ENCODE measurements around the gene SHOC2.

Gene SHOC2

DNA sequence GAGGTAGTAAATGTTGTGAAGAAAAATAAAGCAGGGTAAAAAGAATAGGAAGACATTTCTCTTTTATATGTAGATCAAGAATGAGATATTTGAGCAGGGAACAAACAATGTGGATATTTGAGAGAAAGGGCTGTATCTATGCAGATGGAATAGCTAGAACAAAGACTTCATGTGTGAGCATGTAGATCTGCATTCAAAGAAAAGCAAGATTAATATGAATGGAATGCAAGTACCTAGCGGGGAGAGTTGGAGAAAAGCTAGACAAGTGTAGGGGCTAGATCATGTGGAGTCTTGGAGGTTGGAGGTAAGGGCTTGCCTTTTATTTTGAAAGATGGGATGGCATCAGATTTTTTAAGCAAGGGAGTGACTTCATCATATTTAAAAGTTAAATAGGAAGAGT lies 27.1 kb downstream of the SHOC2 start:
- FAIRE-seq = no peak
- no peak for DNase-seq (ENCODE audit: low spot score)

DNA sequence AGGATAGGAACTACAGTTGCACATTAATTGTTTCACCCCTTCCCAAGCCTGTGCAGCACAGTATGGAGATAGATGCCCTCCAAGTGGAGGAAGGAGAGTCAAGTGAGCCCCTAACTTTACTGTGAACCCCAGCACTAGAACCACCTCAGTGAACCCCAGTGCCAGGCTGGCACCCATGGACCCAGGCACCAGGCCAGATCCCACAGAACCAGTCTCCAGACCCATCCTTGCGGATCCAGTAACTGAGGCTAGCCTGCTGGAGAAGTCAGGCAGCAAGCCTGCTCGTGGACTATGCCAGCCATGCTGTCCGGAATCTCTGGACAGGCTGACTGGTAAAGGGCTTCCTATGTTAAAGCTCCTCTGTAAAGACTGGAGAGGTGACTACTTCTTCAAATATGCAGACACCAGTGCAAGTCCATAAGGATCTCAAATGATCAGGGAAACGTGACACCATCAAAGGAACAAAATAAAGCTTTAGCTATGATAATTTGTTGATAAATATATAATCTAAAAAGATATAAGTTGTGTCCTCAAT lies 27.7 kb downstream of the SHOC2 start:
- peak; percentile 48 for FAIRE-seq
- DNase-seq (ENCODE audit: low spot score) = no peak

GRCh38 chr10:110951381-110951780 lies 32.0 kb downstream of the SHOC2 start:
- FAIRE-seq (no peak), DNase-seq (ENCODE audit: low spot score) (no peak)

- FAIRE-seq (no peak), DNase-seq (ENCODE audit: low spot score) (no peak)
Measured at GRCh38 chr10:110957606-110958005, 38.2 kb downstream of the SHOC2 start.

GRCh38 chr10:110959379-110960332 lies 40.3 kb downstream of the SHOC2 start:
- FAIRE-seq (no peak), DNase-seq (ENCODE audit: low spot score) (no peak)

DNA sequence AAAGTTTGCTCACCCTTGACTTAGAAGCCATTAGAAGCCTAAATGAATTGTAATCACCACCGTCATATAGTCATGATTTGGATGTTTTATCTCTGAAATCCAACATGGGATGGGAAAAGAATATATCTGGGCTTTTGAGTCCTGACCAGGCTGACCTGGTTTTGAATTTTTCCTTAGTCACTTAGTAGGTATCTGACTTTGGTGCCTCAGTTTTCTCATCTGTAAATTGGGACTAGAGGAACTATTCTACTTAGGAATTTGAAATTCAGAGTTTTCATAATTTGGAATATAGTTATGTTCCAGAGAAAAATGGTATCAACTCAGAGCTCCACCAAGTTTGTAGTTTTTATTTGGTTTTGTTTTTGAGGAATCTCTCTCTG lies 40.9 kb downstream of the SHOC2 start:
- FAIRE-seq = no peak
- no peak for DNase-seq (ENCODE audit: low spot score)

GRCh38 chr10:110962443-110962842 lies 43.0 kb downstream of the SHOC2 start:
- no peak for FAIRE-seq

DNA sequence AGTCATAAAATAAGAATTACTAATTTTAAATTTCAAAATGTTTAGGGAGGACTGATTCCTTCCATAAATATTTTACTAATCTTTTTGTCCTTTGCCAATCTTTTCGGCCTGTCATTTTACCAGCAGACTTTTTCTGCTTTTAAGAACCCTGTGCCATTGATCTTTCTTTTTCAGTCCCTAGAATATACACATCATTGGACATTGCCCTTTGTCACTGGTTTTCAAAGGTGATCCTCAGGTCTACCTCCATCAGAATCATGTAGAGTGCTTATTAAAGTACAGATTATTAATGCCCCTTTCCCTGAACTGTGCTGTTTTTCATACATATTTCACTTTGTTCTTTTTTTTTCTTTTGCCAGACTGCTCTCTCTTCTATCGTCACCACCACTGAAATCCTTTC lies 43.8 kb downstream of the SHOC2 start:
- FAIRE-seq = no peak
- no peak for DNase-seq (ENCODE audit: low spot score)

More at GRCh38 chr10:110962443-110962842, 43.0 kb downstream of the SHOC2 start:
- no peak for DNase-seq (ENCODE audit: low spot score)

GRCh38 chr10:110964681-110965080 lies 45.3 kb downstream of the SHOC2 start:
- DNase-seq (ENCODE audit: low spot score) (no peak), FAIRE-seq (no peak)

DNA sequence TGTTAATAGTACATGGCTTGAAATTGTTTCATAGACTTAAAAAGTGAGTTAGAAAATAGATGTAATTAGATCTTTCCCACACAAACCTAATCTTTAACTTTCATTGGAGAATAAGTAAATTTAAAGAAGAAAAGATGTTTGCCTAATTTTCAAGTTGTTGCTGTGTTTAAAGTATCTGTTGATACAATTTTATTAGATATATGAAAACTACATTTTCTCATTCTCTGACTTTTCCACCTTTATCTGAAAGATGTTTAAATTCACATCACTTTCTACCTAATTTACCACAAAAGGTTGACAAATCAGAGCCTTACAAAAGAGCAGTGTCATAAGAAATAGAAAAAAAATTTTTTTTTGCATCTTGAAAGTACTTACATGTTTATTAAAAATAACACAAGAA lies 45.8 kb downstream of the SHOC2 start:
- FAIRE-seq = no peak
- no peak for DNase-seq (ENCODE audit: low spot score)

- FAIRE-seq = no peak
Measured at GRCh38 chr10:110966146-110966545, 46.7 kb downstream of the SHOC2 start.

DNA sequence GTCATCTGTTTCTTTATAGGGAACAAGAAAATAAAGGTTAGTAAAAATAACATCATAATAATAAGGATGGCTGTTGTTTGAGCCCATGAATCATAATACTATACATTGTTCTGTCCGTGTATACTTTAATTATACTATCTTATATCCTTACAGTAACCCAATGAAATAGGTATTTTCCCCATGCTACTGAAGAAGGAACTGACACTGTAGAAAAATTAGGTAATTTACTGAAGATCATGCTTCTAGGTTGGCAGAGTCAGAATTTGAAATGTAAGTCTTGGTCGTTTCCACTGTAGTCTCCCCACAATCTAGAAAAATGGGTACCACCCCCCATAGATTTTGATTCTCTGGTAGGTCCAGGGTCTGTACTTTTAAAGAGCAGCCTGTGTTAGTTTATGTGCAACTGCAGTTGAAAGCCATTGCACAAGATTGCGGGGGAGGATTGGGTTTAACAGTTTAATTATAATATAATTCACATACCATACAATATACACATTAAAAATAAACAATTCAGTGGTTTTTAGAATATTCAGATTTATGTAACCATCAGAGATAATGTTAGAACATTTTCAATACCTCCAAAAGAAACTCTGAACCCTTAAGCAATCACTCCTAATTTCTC lies 47.7 kb downstream of the SHOC2 start:
- no peak for DNase-seq (ENCODE audit: low spot score)
- no peak for FAIRE-seq

More at GRCh38 chr10:110966146-110966545, 46.7 kb downstream of the SHOC2 start:
- no peak for DNase-seq (ENCODE audit: low spot score)

- FAIRE-seq = no peak
- no peak for DNase-seq (ENCODE audit: low spot score)
Measured at GRCh38 chr10:110967645-110968044, 48.2 kb downstream of the SHOC2 start.

DNA sequence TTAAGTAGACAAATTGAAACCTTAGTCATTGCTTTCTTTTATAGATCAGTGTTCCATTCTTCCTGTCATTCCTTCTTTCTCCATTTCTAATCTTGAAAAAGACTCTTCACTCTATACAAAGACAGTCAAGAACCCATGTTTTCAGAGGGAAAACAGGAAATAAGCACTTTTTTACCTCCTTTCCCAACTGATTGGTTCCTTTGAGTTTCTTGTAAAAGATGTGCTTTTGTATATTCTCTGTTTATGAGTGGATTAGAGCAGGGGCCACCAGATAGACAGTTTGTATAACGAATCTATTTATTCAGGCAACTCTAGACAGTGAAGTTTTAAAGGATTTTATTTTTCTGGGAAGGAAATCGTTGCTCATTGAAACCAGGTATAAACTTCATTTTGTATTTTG lies 49.8 kb downstream of the SHOC2 start:
- FAIRE-seq (no peak), DNase-seq (ENCODE audit: low spot score) (no peak)

DNA sequence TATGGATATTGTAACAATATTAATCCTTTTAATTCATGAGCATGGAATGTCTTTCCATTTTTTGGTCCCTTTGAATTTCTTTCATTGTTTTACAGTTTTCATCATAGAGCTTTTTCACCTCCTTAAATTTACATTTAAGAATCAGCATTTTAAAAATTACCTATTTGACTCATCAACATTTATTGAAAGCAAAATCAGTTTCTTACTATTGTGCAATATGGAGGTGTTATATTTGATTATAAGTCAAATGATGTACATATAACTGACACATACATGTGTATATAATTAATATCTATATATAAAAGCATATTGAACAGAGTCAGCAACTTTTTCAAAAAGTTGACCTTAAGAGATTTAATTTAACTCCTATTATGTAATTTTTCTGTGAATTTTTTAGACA lies 52.2 kb downstream of the SHOC2 start:
- FAIRE-seq = no peak
- no peak for DNase-seq (ENCODE audit: low spot score)

GRCh38 chr10:110972231-110973134 lies 53.1 kb downstream of the SHOC2 start:
- FAIRE-seq (no peak), DNase-seq (ENCODE audit: low spot score) (no peak)

GRCh38 chr10:110973400-110973799 lies 54.0 kb downstream of the SHOC2 start:
- DNase-seq (ENCODE audit: low spot score) (no peak), FAIRE-seq (no peak)

DNA sequence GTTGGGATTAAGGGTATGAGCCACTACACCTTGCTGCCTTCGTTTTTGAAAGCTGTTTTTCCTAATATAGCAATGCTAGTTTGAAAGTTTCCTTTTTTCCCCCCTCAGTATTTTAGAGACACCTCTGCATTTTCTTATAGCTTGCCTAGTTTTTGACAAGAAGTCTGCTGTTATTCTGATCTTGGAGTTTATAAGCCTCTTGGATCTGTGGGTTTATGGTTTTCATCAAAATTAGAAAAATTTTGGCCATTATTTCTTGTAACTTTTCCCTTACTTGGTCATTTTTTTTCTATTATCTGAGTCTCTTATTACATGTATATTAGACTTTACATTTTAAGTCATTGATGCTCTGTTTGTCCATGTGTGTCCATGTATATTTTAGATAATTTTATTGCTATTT lies 57.2 kb downstream of the SHOC2 start:
- DNase-seq (ENCODE audit: low spot score) = no peak
- FAIRE-seq = no peak

DNA sequence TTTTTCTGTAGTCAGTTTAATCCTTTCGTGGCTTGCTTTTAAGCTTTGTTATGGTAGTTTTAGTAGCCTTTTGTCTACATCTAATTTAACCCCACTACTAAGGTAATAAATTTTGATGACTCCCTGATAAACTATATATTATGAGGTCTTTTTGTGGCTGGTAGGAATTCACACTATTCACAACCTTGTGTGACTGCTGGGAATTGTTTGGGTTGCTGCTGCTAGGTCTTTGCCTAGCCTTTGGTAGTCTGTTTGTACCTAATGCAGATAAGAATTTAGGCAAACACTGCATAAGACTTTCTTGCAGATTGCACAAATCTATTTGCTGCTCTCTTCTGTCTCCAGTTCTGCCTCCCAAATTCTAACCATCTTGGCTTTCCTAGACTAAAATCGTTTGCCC lies 58.3 kb downstream of the SHOC2 start:
- DNase-seq (ENCODE audit: low spot score) (no peak), FAIRE-seq (no peak)

GRCh38 chr10:110978204-110978603 lies 58.8 kb downstream of the SHOC2 start:
- no peak for FAIRE-seq
- DNase-seq (ENCODE audit: low spot score) = no peak

GRCh38 chr10:110979611-110980010 lies 60.2 kb downstream of the SHOC2 start:
- DNase-seq (ENCODE audit: low spot score) (no peak), FAIRE-seq (no peak)

Data from urothelium cell line (cell line).